ENCODE measurements around the gene FBRS.

GRCh38 chr16:30678586-30678970, 20.3 kb downstream of the FBRS start:
- TF ChIP-seq TARDBP (IDR thresholded peaks at IDR 0.05) (no peak), ELF4 (IDR thresholded peaks at IDR 0.05) (no peak), FOXM1 (IDR thresholded peaks at IDR 0.05; ENCODE audit: borderline replicate concordance) (no peak), CTBP1 (IDR thresholded peaks at IDR 0.05; ENCODE audit: borderline replicate concordance) (no peak), PKNOX1 (IDR thresholded peaks at IDR 0.05) (no peak), ARNT (IDR thresholded peaks at IDR 0.05) (no peak), FOXA1 (IDR thresholded peaks at IDR 0.05) (no peak), FOXK2 (IDR thresholded peaks at IDR 0.05) (no peak), BHLHE40 (IDR thresholded peaks at IDR 0.05; ENCODE audit: borderline replicate concordance) (no peak), SP1 (IDR thresholded peaks at IDR 0.05) (no peak), NFRKB (IDR thresholded peaks at IDR 0.05) (no peak), LEF1 (IDR thresholded peaks at IDR 0.05; ENCODE audit: borderline replicate concordance) (no peak), HDGF (IDR thresholded peaks at IDR 0.05; ENCODE audit: borderline replicate concordance) (no peak)
